Prostate gland (tissue), 2 donors: ENCODE data around the gene DPYSL5. TPM values are rescaled to one million over a fixed set of nuclear protein-coding genes. Genes with fewer than 3 reads are reported as not detected.

Source experiments
- DNase-seq: peaks from one replicate; pipeline ENCODE4 v3.0.0-alpha.2; 2019; ENCODE audit warnings: low spot score
- H3K27ac ChIP-seq, 2 donors: fragments of 200-600 bp; sonication (generic); 2 replicates each; pipeline ENCODE4 v1.5.1; 2017 to 2019
- H3K27me3 ChIP-seq: fragments of 200-600 bp; sonication (generic); replicated peaks from 2 replicates; pipeline ENCODE4 v1.5.1; 2019; ENCODE audit not compliant: insufficient read depth
- H3K36me3 ChIP-seq, 2 donors: fragments of 200-600 bp; sonication (generic); 1 replicate in 1 of 2; 2 replicates in 1 of 2; pipeline versions ENCODE4 v1.5.1 to v1.8.1; 2017 to 2019
- H3K4me1 ChIP-seq: fragments of 200-600 bp; sonication (generic); replicated peaks from 2 replicates; pipeline ENCODE4 v1.5.1; 2019
- H3K4me3 ChIP-seq, 2 donors: fragments of 200-600 bp; sonication (generic); 2 replicates each; pipeline ENCODE4 v1.5.1; 2017 to 2019
- H3K9me3 ChIP-seq: fragments of 200-600 bp; sonication (generic); 2 replicates; pipeline ENCODE4 v1.5.1; 2017
- POLR2A ChIP-seq: fragments of 450-650 bp; IDR thresholded peaks from one replicate; pipeline ENCODE4 v1.6.1; 2016; ENCODE audit warnings: antibody characterized with exemption, mild to moderate bottlenecking
- POLR2AphosphoS5 ChIP-seq: sonication (generic); formaldehyde crosslinking; IDR thresholded peaks from one replicate; pipeline ENCODE4 v1.6.1; 2017; ENCODE audit warnings: antibody characterized with exemption
- WGBS: methylation state at CpG from one replicate; pipeline ENCODE4 v1.1.5; 2018; 5-methylcytosine and 5-hydroxymethylcytosine counted together
- intact Hi-C: fragments of 100-400 bp; cut with DNase I; formaldehyde crosslinking; loops from one replicate; pipeline ENCODE4 v1.14.2; 2022
- total RNA-seq, 2 donors: library from RNA; depleted of rRNA; stranded (reverse); fragments of >200 nt; gene quantifications; one replicate each; pipeline ENCODE4 v1.1.0, GENCODE V29; 2016
- TF ChIP-seq, protein P1 (sequence below), 4 experiments: fragments of 200-600 bp in 2 of 4; fragments of 450-650 bp in 2 of 4; sonication (generic) in 2 of 4; IDR thresholded peaks; 1 replicate in 3 of 4; 2 replicates in 1 of 4; pipeline ENCODE4 v1.5.1; 2016 to 2019; ENCODE audit warnings: antibody characterized with exemption in 4 of 4, mild to moderate bottlenecking in 2 of 4, moderate library complexity in 2 of 4

The DPYSL5 gene
- total RNA-seq, 2 donors from 2014 or later = 1.2 TPM; not detected in 1

DNA sequence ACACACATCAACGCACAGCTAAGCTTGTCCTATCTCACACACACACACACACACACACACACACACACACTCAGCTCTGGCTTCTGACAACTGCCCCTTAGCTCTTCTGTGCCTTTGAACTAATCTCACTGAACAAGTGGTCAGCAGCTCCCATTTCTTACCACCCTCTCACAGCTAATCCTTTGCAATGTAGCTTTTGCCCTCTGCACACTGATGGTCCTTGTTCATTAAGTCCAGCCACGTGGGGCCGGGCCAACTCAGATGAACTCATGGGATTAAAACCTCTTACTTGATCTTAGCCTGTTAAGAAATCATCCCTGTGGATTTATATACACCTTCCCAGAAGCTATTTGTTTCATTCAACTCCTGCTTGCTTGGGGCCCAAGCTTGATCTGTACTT is 36.6 kb downstream of the DPYSL5 start:
- TF ChIP-seq POLR2AphosphoS5 = no peak
- TF ChIP-seq, protein P1, sequence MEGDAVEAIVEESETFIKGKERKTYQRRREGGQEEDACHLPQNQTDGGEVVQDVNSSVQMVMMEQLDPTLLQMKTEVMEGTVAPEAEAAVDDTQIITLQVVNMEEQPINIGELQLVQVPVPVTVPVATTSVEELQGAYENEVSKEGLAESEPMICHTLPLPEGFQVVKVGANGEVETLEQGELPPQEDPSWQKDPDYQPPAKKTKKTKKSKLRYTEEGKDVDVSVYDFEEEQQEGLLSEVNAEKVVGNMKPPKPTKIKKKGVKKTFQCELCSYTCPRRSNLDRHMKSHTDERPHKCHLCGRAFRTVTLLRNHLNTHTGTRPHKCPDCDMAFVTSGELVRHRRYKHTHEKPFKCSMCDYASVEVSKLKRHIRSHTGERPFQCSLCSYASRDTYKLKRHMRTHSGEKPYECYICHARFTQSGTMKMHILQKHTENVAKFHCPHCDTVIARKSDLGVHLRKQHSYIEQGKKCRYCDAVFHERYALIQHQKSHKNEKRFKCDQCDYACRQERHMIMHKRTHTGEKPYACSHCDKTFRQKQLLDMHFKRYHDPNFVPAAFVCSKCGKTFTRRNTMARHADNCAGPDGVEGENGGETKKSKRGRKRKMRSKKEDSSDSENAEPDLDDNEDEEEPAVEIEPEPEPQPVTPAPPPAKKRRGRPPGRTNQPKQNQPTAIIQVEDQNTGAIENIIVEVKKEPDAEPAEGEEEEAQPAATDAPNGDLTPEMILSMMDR (IDR thresholded peaks at IDR 0.05) = no peak
- TF ChIP-seq POLR2A = no peak
- H3K27me3 ChIP-seq = no peaks in the 10 kb centered on the region
- intact Hi-C loops = no loop called here
- H3K9me3 ChIP-seq = no peaks in the 10 kb centered on the region
- H3K27ac ChIP-seq = no peak overlapping the region
- no peak for DNase-seq
- WGBS = 87% methylated on average over 3 of the region's 3 CpGs
- H3K4me1 ChIP-seq = no peaks in the 10 kb centered on the region
- H3K4me3 ChIP-seq = no peak overlapping the region
- H3K36me3 ChIP-seq = no peaks in the 10 kb centered on the region

DNA sequence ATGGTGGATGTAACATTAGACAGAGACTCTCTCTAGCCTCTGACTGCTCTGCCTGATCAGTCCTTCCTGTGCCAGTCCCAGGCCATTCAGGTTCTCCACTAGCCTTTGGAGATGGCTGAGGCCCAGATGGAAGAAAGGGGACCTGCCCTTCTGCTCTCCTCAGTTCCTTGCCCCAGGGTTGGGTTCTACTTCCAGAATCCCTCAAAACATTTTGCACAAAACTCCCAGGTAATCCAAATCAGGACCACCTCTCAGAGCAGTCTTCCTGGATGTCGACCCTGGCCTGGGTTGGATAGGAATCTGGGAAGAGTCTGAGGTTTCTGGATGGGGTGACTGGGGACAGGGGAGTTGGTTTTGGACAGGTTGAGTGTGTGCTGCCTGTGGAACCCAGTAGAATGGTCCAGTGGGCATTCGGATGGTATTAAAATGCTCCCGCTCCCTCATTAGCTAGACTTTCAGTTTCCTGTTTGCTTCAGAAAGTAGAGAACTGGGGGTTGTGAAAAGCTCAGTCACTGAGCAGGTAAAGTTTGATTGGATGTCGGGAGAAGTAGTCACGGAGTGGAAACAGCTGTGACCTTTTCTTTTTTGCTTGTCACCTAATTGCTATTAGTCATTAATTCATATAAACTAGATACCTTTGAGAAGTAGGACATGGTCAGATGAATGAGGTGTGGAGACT is 37.9 kb downstream of the DPYSL5 start:
- H3K36me3 ChIP-seq = no peaks in the 10 kb centered on the region
- H3K27ac ChIP-seq = no peak overlapping the region
- H3K27me3 ChIP-seq = no peaks in the 10 kb centered on the region
- TF ChIP-seq POLR2AphosphoS5 (no peak), POLR2A (no peak)
- TF ChIP-seq, protein P1 (IDR thresholded peaks at IDR 0.05) = no peak
- no peaks in the 10 kb centered on the region for H3K9me3 ChIP-seq
- intact Hi-C loops = no loop called here
- no peaks in the 10 kb centered on the region for H3K4me1 ChIP-seq
- DNase-seq = no peak
- H3K4me3 ChIP-seq = no peak overlapping the region
- 84% methylated on average over 5 of the region's 5 CpGs for WGBS

DNA sequence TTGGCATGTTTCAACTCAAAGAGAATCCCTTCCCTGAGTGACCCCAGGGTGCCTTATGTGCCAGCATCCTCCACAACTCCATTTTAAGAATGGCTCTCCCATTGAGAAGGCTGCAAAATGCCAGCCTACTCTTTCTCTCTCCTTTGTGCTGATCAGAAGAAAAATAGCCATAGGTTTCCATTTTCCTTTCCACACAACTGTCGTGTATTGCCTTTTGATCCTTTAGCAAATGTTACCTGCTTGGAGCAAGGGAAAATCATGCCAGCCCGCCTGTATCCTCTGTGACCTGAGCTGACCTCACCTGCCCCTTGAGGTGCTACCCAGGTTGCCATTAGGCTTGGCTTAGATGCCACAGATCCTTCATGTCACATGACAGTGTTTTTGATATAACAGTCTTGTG is 38.8 kb downstream of the DPYSL5 start:
- Histone ChIP-seq H3K27ac (no peak overlapping the region), H3K4me3 (no peak overlapping the region), H3K9me3 (no peaks in the 10 kb centered on the region), H3K36me3 (no peaks in the 10 kb centered on the region), H3K4me1 (no peaks in the 10 kb centered on the region), H3K27me3 (no peaks in the 10 kb centered on the region)
- no peak for TF ChIP-seq POLR2AphosphoS5
- TF ChIP-seq, protein P1 (IDR thresholded peaks at IDR 0.05) = no peak
- TF ChIP-seq POLR2A = no peak
- WGBS = 89% methylated on average over 2 of the region's 2 CpGs
- no peak for DNase-seq
- intact Hi-C loops = no loop called here

DNA sequence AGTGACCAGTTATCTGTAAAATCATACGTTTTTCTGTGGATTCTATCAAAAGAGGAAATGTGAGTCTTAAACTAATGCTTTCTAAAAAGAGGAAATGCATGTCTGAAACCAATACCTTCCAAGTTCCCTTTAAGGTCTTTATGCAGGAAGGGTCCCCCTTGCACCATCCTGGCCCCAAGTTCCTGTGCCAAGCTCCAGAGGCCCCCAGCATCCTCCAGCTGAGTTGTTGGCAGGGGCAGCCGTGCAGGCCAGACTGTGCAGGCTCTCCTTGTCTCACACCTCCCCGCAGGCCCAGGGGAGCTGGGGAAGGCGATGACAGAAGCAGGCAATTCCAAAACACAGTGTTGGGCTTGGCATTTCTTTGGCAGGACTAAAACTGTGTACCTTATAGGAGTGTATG is 39.2 kb downstream of the DPYSL5 start:
- no peaks in the 10 kb centered on the region for H3K27me3 ChIP-seq
- H3K27ac ChIP-seq = no peak overlapping the region
- DNase-seq = no peak
- intact Hi-C loops = no loop called here
- H3K4me1 ChIP-seq = no peaks in the 10 kb centered on the region
- no peaks in the 10 kb centered on the region for H3K36me3 ChIP-seq
- H3K4me3 ChIP-seq = no peak overlapping the region
- WGBS = 60% methylated on average over 4 of the region's 4 CpGs
- H3K9me3 ChIP-seq = no peaks in the 10 kb centered on the region
- no peak for TF ChIP-seq POLR2AphosphoS5
- no peak for TF ChIP-seq POLR2A
- TF ChIP-seq, protein P1 (IDR thresholded peaks at IDR 0.05) = no peak

DNA sequence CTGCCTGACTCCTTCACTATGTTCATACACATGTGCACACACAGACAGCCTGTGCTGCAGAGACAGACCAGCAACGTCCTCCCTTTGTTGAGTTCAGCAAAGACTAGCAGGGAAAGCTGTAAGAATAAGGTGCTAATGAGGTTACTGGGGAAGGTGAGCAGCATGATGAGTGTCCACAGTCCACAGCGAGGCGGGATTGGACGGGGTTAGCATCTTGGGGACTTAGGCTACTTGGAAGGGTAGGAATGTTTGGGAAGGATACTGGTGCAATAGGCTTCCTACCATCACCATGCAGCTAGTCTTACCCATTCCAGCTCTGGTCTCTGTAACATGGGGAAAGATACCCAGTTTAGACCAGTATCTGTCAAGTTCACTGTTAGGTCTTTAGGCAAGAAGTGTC is 41.9 kb downstream of the DPYSL5 start:
- TF ChIP-seq POLR2A = no peak
- TF ChIP-seq, protein P1 (IDR thresholded peaks at IDR 0.05) = no peak
- no peak for TF ChIP-seq POLR2AphosphoS5
- Histone ChIP-seq H3K9me3 (no peaks in the 10 kb centered on the region), H3K36me3 (no peaks in the 10 kb centered on the region), H3K27ac (no peak overlapping the region), H3K4me1 (no peaks in the 10 kb centered on the region), H3K27me3 (no peaks in the 10 kb centered on the region), H3K4me3 (no peak overlapping the region)
- no peak for DNase-seq
- WGBS = 90% methylated on average over 4 of the region's 4 CpGs
- intact Hi-C loops = no loop called here
